SK-N-MC (cell line): ENCODE data around the gene COL4A4.
A peak's percentile ranks its signal among the peaks of the same experiment; 100 is the strongest.

Experiments used
- DNase-seq: peaks from one replicate; pipeline ENCODE4 v3.0.0-alpha.2; 2011; ENCODE audit warnings: low read depth, low spot score
- H3K27ac ChIP-seq: fragments of 200-600 bp; sonication (generic); 2 replicates; pipeline ENCODE4 v1.5.1; 2016; ENCODE audit warnings: mixed run types
- H3K36me3 ChIP-seq: fragments of 200-600 bp; sonication (generic); 2 replicates; pipeline ENCODE4 v1.6.1; 2017; ENCODE audit warnings: antibody characterized with exemption, low read length, mixed read lengths; ENCODE audit not compliant: insufficient read depth
- H3K4me3 ChIP-seq: fragments of 200-600 bp; sonication (generic); 2 replicates; pipeline ENCODE4 v1.5.1; 2016
- H3K9ac ChIP-seq: fragments of 200-600 bp; sonication (generic); 2 replicates; pipeline ENCODE4 v1.8.0; 2017; ENCODE audit warnings: mixed run types, mixed read lengths; ENCODE audit not compliant: insufficient read length
- H3K9me3 ChIP-seq: fragments of 200-600 bp; sonication (generic); 2 replicates; pipeline ENCODE4 v1.6.1; 2017; ENCODE audit warnings: low read depth, mild to moderate bottlenecking, antibody characterized with exemption, low read length, moderate library complexity, mixed read lengths
- EZH2 ChIP-seq: fragments of 200-600 bp; sonication (generic); IDR thresholded peaks from one replicate; pipeline ENCODE4 v1.6.1; 2017; ENCODE audit warnings: antibody characterized with exemption
- FOXP2 ChIP-seq: optimal IDR thresholded peaks from 2 replicates; pipeline ENCODE3; 2011; ENCODE audit warnings: mild to moderate bottlenecking, moderate library complexity; ENCODE audit not compliant: insufficient read depth; ENCODE audit errors: extremely low read length, control extremely low read depth
- POLR2AphosphoS5 ChIP-seq: IDR thresholded peaks from 2 replicates; pipeline ENCODE4 v1.6.1; 2012; ENCODE audit warnings: mild to moderate bottlenecking, low read depth, low read length, borderline replicate concordance

Gene COL4A4

DNA sequence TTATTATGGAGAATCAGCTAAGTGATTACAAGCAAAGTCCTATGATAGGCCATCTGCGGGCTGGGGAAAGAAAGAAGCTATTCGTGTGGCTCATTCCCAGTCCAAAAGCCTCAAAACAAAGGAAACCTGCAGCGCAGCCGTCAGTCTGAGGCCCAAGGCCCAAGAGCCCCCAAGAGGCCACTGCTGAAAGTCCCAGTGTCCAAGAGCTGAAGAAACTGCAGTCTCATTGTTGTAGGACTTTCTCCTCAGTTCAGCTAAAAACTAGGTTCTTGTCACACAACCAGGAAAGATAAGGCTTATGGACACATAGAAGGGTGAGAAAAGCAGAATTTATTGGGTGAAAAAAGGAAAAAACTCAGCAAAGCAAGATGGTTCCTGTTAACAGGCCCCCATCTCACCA, 185.0 kb downstream of the COL4A4 start:
- no peak for TF ChIP-seq FOXP2
- H3K36me3 ChIP-seq: no peaks in the 10 kb centered on the region
- DNase-seq: no peak
- no peak overlapping the region for H3K9ac ChIP-seq
- H3K9me3 ChIP-seq: no peaks in the 10 kb centered on the region
- H3K4me3 ChIP-seq: no peak overlapping the region
- no peak overlapping the region for H3K27ac ChIP-seq

DNA sequence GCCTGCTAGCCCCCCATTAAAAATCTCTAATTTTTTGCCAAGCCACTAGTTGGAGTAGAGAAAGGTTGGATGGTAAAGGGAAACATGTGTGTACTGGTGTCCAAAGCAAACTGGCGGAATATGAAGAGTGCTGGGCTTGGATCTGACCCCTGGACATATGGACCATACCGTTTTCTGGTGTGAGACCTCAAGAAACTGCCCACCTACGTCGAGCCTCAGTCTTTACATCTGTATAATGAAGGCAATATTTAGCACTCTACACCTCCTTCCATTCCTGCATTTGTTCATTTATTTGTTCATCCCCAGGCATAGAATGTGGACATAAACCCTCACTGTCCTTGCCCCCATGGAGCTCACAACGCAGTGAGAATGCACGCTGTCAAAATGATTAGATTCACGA, 185.7 kb downstream of the COL4A4 start:
- DNase-seq: no peak
- H3K4me3 ChIP-seq: no peak overlapping the region
- H3K36me3 ChIP-seq: no peaks in the 10 kb centered on the region
- TF ChIP-seq POLR2AphosphoS5: no peak
- TF ChIP-seq EZH2: no peak
- no peak for TF ChIP-seq FOXP2
- no peak overlapping the region for H3K27ac ChIP-seq
- no peaks in the 10 kb centered on the region for H3K9me3 ChIP-seq
- H3K9ac ChIP-seq: no peak overlapping the region

DNA sequence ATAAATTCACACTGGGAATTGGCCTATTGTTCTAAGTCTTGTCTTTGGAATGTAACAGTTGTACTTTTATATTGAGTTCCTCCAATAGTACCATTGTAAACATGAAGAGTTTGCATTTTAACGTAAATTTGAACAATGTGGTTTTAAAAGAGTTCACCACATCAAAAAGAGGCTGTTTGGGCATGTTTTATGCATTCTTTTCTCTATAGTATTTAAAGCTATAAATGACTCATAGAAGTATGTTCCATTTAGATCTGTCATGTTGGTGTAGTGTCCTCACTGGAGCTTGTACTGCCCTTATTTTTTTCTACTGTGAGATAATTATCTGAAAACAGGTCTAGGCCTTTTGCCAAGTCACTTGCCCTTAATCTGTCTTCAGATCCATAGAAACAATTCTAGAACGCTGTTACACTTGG, 186.2 kb downstream of the COL4A4 start:
- no peak for DNase-seq
- Histone ChIP-seq H3K9ac (no peak overlapping the region), H3K36me3 (no peaks in the 10 kb centered on the region), H3K9me3 (no peaks in the 10 kb centered on the region), H3K27ac (no peak overlapping the region), H3K4me3 (no peak overlapping the region)
- TF ChIP-seq FOXP2 (no peak), EZH2 (no peak), POLR2AphosphoS5 (no peak)

DNA sequence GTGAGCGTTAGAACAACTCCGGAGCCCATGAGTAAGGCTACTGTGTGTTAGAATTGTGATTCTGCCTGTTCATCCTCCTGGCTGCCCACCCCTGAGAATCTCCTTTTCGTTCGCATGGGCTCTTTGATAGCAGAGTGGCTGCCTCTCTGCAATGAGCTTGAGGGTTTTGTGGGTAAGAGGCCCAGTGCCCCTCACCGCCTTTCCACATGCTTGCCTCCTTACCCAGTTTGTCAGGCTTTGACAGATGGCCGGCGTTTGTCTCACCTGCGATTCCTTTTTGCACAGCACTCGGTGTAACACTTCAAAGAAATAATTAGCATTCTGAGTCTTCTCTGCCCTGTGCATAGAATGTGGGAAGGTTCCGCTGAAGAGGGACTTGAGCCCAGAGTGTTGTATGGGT, 190.2 kb downstream of the COL4A4 start:
- Histone ChIP-seq H3K9ac (no peak overlapping the region), H3K36me3 (no peaks in the 10 kb centered on the region), H3K4me3 (no peak overlapping the region), H3K9me3 (no peaks in the 10 kb centered on the region), H3K27ac (no peak overlapping the region)
- TF ChIP-seq FOXP2 (no peak), EZH2 (no peak), POLR2AphosphoS5 (no peak)
- no peak for DNase-seq

DNA sequence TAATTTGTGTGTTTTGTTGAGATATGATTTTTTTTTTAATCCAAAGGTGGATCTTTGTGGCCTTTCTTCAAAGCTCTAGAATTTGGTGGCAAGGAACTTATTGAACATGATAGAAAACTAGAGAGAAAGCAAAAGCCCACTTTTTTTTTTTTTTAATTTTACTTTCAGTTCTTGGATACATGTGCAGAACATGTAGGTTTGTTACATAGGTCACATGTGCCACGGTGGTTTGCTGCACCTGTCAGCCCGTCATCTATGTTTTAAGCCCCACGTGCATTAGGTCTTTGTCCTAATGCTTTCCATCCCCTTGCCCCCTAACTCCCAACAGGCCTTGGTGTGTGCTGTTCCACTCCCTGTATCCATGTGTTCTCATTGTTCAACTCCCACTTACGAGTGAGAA, 192.2 kb downstream of the COL4A4 start:
- TF ChIP-seq POLR2AphosphoS5 (no peak), FOXP2 (no peak), EZH2 (no peak)
- Histone ChIP-seq H3K4me3 (no peak overlapping the region), H3K9me3 (no peaks in the 10 kb centered on the region), H3K9ac (no peak overlapping the region), H3K36me3 (no peaks in the 10 kb centered on the region), H3K27ac (no peak overlapping the region)
- no peak for DNase-seq

DNA sequence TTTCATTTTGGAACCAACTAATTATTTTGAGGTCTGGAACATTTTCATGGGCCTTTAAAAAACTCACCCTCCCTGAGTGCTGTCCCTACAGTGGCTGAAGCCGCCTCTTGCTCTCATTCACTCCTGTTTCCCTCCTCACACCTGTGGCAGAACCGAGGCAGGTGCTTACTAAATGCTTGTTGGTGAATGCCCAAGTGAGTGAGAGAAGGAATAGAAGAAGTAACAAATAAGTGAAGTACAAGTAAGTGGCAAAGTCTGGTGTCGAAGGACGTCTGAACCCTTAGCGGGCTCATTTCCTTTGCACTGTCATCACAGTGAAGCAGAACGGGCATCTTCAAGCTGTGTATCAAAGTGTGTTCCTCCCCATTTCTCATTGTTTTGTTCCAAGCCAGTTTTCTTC, 192.9 kb downstream of the COL4A4 start:
- TF ChIP-seq POLR2AphosphoS5 (no peak), EZH2 (no peak)
- no peaks in the 10 kb centered on the region for H3K36me3 ChIP-seq
- no peak overlapping the region for H3K4me3 ChIP-seq
- DNase-seq: no peak
- no peak overlapping the region for H3K27ac ChIP-seq
- no peak overlapping the region for H3K9ac ChIP-seq
- H3K9me3 ChIP-seq: no peaks in the 10 kb centered on the region

DNA sequence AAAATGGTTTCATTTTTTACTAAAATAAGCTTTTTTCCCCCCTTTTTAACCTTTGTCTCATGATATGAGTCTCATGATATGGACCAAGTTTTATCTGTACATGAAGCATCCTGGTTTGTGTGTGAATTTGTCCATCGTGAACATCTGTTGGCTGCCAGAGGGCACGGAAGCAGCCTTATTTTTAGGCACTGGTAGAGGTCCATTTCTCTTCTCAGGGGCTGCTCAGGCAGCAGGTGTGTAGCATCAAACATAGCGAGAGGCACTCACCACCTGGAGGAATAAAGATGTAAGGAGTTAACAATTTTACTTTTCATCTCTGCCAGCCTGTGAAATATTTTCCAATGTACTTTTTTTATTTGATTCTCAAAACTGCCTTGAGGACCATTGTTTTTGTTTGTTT, 193.6 kb downstream of the COL4A4 start:
- H3K36me3 ChIP-seq: no peaks in the 10 kb centered on the region
- H3K9ac ChIP-seq: no peak overlapping the region
- no peak overlapping the region for H3K27ac ChIP-seq
- TF ChIP-seq FOXP2 (no peak), POLR2AphosphoS5 (no peak), EZH2 (no peak)
- H3K9me3 ChIP-seq: no peaks in the 10 kb centered on the region
- no peak for DNase-seq
- no peak overlapping the region for H3K4me3 ChIP-seq

DNA sequence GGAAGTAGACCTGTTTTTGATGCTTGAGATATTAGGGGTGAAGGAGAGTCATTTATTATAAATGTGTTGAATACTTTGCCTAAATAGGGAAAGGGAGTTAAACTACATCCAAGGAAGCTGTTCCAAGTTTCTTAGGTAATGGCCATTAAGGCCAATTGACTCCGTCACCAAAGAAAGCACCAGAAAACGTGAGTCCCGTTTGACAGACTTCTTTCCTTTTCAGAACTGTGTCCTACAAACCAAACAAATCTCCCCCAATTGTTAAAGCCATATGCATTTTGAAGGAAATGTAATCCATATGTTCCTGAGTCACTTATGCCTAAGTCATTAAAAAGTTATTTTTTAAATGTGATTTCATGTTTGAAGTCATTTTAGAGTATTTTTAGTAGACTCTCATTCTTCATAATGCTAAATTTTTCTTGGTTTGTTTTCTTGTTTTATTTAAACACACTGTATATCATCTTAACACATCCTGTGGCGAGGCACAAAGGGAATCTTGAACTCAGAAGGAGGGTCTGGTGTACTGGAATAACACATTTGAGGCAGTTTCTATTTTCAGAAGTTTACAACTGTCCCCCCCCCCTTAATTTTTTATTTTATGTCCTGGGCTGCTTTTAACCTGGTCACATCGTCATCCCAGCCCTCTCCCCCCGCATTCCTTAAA, 194.5 kb downstream of the COL4A4 start:
- Histone ChIP-seq H3K9me3 (no peaks in the 10 kb centered on the region), H3K9ac (no peak overlapping the region), H3K36me3 (no peaks in the 10 kb centered on the region), H3K4me3 (peak overlapping the region; percentile 17; the same call in 1 of the 2 replicates), H3K27ac (0 out of 2 replicates have a peak overlapping the region, but pooled peaks have one; percentile 11)
- no peak for DNase-seq
- TF ChIP-seq POLR2AphosphoS5 (no peak), EZH2 (no peak)

DNA sequence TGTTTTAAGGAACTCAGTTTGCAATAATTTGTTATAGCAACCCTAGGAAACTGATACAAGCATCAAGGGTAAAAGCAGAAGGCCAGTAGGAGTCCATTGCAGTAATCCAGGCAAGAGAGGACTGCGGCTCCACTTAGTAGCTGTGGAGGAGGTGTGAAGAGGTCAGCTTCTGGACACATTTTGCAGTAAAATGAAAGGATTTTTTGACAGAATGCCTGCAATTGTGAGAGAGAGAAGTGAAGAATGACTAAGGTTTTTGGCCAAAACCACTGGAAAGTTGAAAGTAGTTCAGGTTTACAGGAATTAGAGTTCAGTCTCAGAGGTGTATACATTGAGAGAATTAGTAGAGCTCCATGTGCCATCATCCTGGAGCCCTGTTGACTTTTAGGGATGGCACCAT, 198.6 kb downstream of the COL4A4 start:
- H3K9ac ChIP-seq: no peak overlapping the region

More for the DNA sequence above, 198.6 kb downstream of the COL4A4 start:
- no peaks in the 10 kb centered on the region for H3K36me3 ChIP-seq
- H3K27ac ChIP-seq: no peak overlapping the region
- TF ChIP-seq FOXP2 (no peak), EZH2 (no peak), POLR2AphosphoS5 (no peak)
- H3K9me3 ChIP-seq: no peaks in the 10 kb centered on the region
- no peak for DNase-seq
- H3K4me3 ChIP-seq: no peak overlapping the region
